Measurements from ENCODE around the gene OLA1.

GRCh38 chr2:174112073-174112472 is 136.3 kb downstream of the OLA1 start:
- TF ChIP-seq CTCF (IDR thresholded peaks at IDR 0.05; ENCODE audit: poor library complexity, severe bottlenecking) (no peak), EZH2 (IDR thresholded peaks at IDR 0.05; ENCODE audit: borderline replicate concordance, insufficient read depth, low read length, poor library complexity, severe bottlenecking) (no peak)
